HepG2 (cell line): Measurements from ENCODE around the gene PDGFD.

ENCODE experiments used
- JARID2 ChIP-seq: sonication (generic); formaldehyde crosslinking; IDR thresholded peaks from 2 replicates; pipeline ENCODE4 v1.8.1; 2023; ENCODE audit warnings: missing genetic modification reagents, inconsistent platforms; ENCODE audit not compliant: insufficient replicate concordance
- POLR2A ChIP-seq, 2 experiments: IDR thresholded peaks; 2 replicates each; pipeline ENCODE4 v1.6.1; 2011; ENCODE audit warnings: low read depth in 2 of 2, low read length in 2 of 2, mild to moderate bottlenecking in 1 of 2, moderate library complexity in 1 of 2; ENCODE audit not compliant: insufficient read depth in 1 of 2

DNA sequence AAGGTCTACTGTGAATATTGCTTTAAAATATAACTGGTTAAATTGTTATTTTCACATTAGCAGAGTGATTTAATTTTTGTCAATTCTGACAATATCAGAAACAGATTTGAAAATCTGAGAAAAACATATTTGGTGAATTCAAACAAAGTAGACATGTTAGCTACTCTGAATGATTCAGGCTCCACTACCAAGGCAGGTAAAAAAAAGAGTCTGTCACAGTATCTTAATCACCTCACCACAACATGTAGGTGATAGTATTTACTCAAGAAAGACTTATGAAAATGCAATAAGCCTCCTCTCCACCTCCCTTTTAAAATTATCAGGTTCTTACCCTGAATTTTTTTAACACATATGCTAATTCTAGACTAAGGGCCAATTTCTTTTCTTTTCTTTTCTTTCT, 85.0 kb downstream of the PDGFD start:
- TF ChIP-seq JARID2 (no peak), POLR2A (IDR thresholded peaks at IDR 0.05; ENCODE audit: insufficient read depth in 1 of 2, low read depth in 2 of 2, low read length in 2 of 2) (no peak)
